HEK293 (cell line): ENCODE results near the gene MAT2A.
"Not testable (repeated sequence)": the region's sequence is repeated elsewhere in the genome, so short reads cannot be mapped to it uniquely, and the experiment has no call there.

Experiments
- CTCF ChIA-PET: fragments of 350-600 bp; formaldehyde crosslinking; extraction: SDS; loops from one replicate; lab custom pipeline; 2021; ENCODE audit warnings: antibody characterized with exemption; lab: Yijun Ruan, JAX
- POLR2A ChIA-PET: fragments of 300-600 bp; formaldehyde crosslinking; extraction: SDS; loops from one replicate; lab custom pipeline; 2020; ENCODE audit warnings: antibody characterized with exemption, inconsistent platforms; lab: Yijun Ruan, JAX
- H3K27ac ChIP-seq: fragments of 200-500 bp; sonication (Bioruptor generic); 2 replicates; pipeline ENCODE4 v1.5.1; 2014; ENCODE audit warnings: low read depth, low read length, control low read depth, inconsistent platforms; ENCODE audit errors: extremely low read depth
- H3K36me3 ChIP-seq, 2 experiments: fragments of 200-500 bp in 1 of 2; sonication (Bioruptor generic) in 1 of 2; 1 replicate in 1 of 2; 2 replicates in 1 of 2; pipeline ENCODE4 v1.5.1; 2014 to 2017; ENCODE audit warnings: inconsistent platforms in 2 of 2, low read length in 2 of 2; ENCODE audit not compliant: control insufficient read depth in 2 of 2, insufficient read depth in 1 of 2
- H3K4me1 ChIP-seq: fragments of 200-500 bp; sonication (Bioruptor generic); 2 replicates; pipeline ENCODE4 v1.5.1; 2014; ENCODE audit warnings: mild to moderate bottlenecking, low read length, inconsistent platforms; ENCODE audit not compliant: control insufficient read depth, insufficient read depth
- H3K4me3 ChIP-seq: 2 replicates; pipeline ENCODE4 v1.5.1; 2011; ENCODE audit warnings: low read depth, mild to moderate bottlenecking, control low read depth, low read length, moderate library complexity
- H3K9me3 ChIP-seq: fragments of 200-500 bp; sonication (Bioruptor generic); 2 replicates; pipeline ENCODE4 v1.5.1; 2014; ENCODE audit warnings: low read depth, low read length, inconsistent platforms; ENCODE audit not compliant: control insufficient read depth, insufficient read depth
- FEZF1 ChIP-seq: fragments of 450-650 bp; formaldehyde crosslinking; IDR thresholded peaks from 2 replicates; pipeline ENCODE4 v1.5.1; 2016; ENCODE audit warnings: missing biosample characterization, missing genetic modification characterization
- GFI1B ChIP-seq: fragments of 450-650 bp; formaldehyde crosslinking; IDR thresholded peaks from 2 replicates; pipeline ENCODE4 v1.5.1; 2016; ENCODE audit warnings: missing biosample characterization, missing genetic modification characterization
- KLF17 ChIP-seq: fragments of 450-650 bp; formaldehyde crosslinking; IDR thresholded peaks from 2 replicates; pipeline ENCODE4 v1.5.1; 2016; ENCODE audit warnings: missing biosample characterization, missing genetic modification characterization
- PRDM4 ChIP-seq: fragments of 450-650 bp; formaldehyde crosslinking; IDR thresholded peaks from 2 replicates; pipeline ENCODE4 v1.5.1; 2017; ENCODE audit warnings: missing biosample characterization, missing genetic modification characterization
- SP7 ChIP-seq: fragments of 450-650 bp; formaldehyde crosslinking; IDR thresholded peaks from 2 replicates; pipeline ENCODE4 v1.5.1; 2016; ENCODE audit warnings: missing biosample characterization, missing genetic modification characterization
- WT1 ChIP-seq: fragments of 450-650 bp; formaldehyde crosslinking; IDR thresholded peaks from 2 replicates; pipeline ENCODE4 v1.5.1; 2016; ENCODE audit warnings: missing biosample characterization, missing genetic modification characterization
- ZBTB17 ChIP-seq: fragments of 450-650 bp; formaldehyde crosslinking; IDR thresholded peaks from 2 replicates; pipeline ENCODE4 v1.5.1; 2016; ENCODE audit warnings: missing biosample characterization, missing genetic modification characterization
- ZEB2 ChIP-seq: fragments of 450-650 bp; formaldehyde crosslinking; IDR thresholded peaks from 2 replicates; pipeline ENCODE4 v1.5.1; 2016; ENCODE audit warnings: missing biosample characterization, missing genetic modification characterization
- ZNF449 ChIP-seq: fragments of 450-650 bp; formaldehyde crosslinking; IDR thresholded peaks from 2 replicates; pipeline ENCODE4 v1.5.1; 2017; ENCODE audit warnings: missing biosample characterization, mild to moderate bottlenecking, missing genetic modification characterization, moderate library complexity
- ZNF501 ChIP-seq: fragments of 450-650 bp; formaldehyde crosslinking; IDR thresholded peaks from 2 replicates; pipeline ENCODE4 v1.5.1; 2016; ENCODE audit warnings: missing biosample characterization, missing genetic modification characterization
- ZNF629 ChIP-seq: fragments of 450-650 bp; formaldehyde crosslinking; IDR thresholded peaks from 2 replicates; pipeline ENCODE4 v1.5.1; 2017; ENCODE audit warnings: missing biosample characterization, missing genetic modification characterization
- ZNF830 ChIP-seq: fragments of 450-650 bp; IDR thresholded peaks from 2 replicates; pipeline ENCODE4 v1.5.0; 2018; ENCODE audit warnings: missing biosample characterization, missing genetic modification characterization, low read depth, mild to moderate bottlenecking, moderate library complexity

Gene MAT2A

GRCh38 chr2:85542777-85543176, 3.8 kb downstream of the MAT2A start:
- Histone ChIP-seq H3K4me3 (no peak overlapping the region), H3K36me3 (peaks cover 28 to 76% of the 10 kb centered on the region in 2 experiments), H3K4me1 (no peaks in the 10 kb centered on the region), H3K27ac (no peak overlapping the region), H3K9me3 (no peaks in the 10 kb centered on the region)
- no peak for TF ChIP-seq ZNF449 (tag by site-specific recombination)
- no peak for TF ChIP-seq ZNF830 (tag by site-specific recombination)
- POLR2A ChIA-PET: no interaction called here
- CTCF ChIA-PET: interaction anchor here (1.4 to 5.9 kb wide), 2 partner anchors 8 to 123 kb away, joined by 4 to 42 read pairs; no protein-coding TSS in a partner anchor

GRCh38 chr2:85544254-85544691, 5.3 kb downstream of the MAT2A start:
- not testable (repeated sequence) for H3K4me1 ChIP-seq, H3K4me3 ChIP-seq, H3K27ac ChIP-seq, H3K9me3 ChIP-seq
- POLR2A ChIA-PET: interaction anchor here (1.0 to 3.2 kb wide), 6 partner anchors 10 to 124 kb away, joined by 3 to 15 read pairs (median 4); partner anchors contain the start of gene GGCX
- peak; percentile 99 for TF ChIP-seq WT1 (tag by site-specific recombination)
- peak; percentile 88 for TF ChIP-seq FEZF1 (tag by site-specific recombination)
- TF ChIP-seq ZBTB17 (tag by site-specific recombination): 0 out of 2 replicates have a peak, but pooled peaks have one; percentile 35
- 0 out of 2 replicates have a peak, but pooled peaks have one; percentile 25 for TF ChIP-seq KLF17
- 0 out of 2 replicates have a peak, but pooled peaks have one; percentile 42 for TF ChIP-seq GFI1B
- peak; percentile 50 for TF ChIP-seq ZNF629 (tag by site-specific recombination)
- peak; percentile 48; the same call in 1 of the 2 replicates for TF ChIP-seq ZEB2 (tag by site-specific recombination)
- TF ChIP-seq ZNF501 (tag by site-specific recombination): 0 out of 2 replicates have a peak, but pooled peaks have one; percentile 30
- peak; percentile 95 for TF ChIP-seq SP7 (tag by site-specific recombination)
- H3K36me3 ChIP-seq: peaks cover 29 to 91% of the 10 kb centered on the region in 2 experiments
- CTCF ChIA-PET: interaction anchor here (0.7 to 3.5 kb wide), 2 partner anchors 123 to 125 kb away, joined by 4 to 10 read pairs; no protein-coding TSS in a partner anchor

GRCh38 chr2:85544915-85545779, 6.2 kb downstream of the MAT2A start:
- POLR2A ChIA-PET: interaction anchor here (0.6 to 12.3 kb wide), 17 partner anchors 6 to 154 kb away, joined by 3 to 106 read pairs (median 6); partner anchors contain the start of genes C2orf68, GGCX, MAT2A and RNF181
- not testable (repeated sequence) for H3K9me3 ChIP-seq, H3K27ac ChIP-seq, H3K4me3 ChIP-seq, H3K4me1 ChIP-seq
- H3K36me3 ChIP-seq: peaks cover 37 to 92% of the 10 kb centered on the region in 2 experiments
- CTCF ChIA-PET: interaction anchor here (0.7 to 3.5 kb wide), 5 partner anchors 74 to 153 kb away, joined by 3 to 15 read pairs (median 6); no protein-coding TSS in a partner anchor

GRCh38 chr2:85545780-85546240, 6.8 kb downstream of the MAT2A start:
- POLR2A ChIA-PET: interaction anchor here (0.8 to 12.3 kb wide), 15 partner anchors 7 to 155 kb away, joined by 3 to 106 read pairs (median 6); partner anchors contain the start of genes C2orf68, GGCX, MAT2A and RNF181
- H3K27ac ChIP-seq: no peak overlapping the region
- no peak for TF ChIP-seq PRDM4 (tag by site-specific recombination)
- CTCF ChIA-PET: interaction anchor here (1.2 to 3.5 kb wide), 4 partner anchors 75 to 154 kb away, joined by 3 to 15 read pairs (median 8); no protein-coding TSS in a partner anchor
- H3K4me1 ChIP-seq: no peaks in the 10 kb centered on the region
- H3K9me3 ChIP-seq: no peaks in the 10 kb centered on the region
- H3K4me3 ChIP-seq: no peak overlapping the region
- peaks cover 37 to 92% of the 10 kb centered on the region in 2 experiments for H3K36me3 ChIP-seq
